Embryonic facial prominence (tissue), 1 donor: ENCODE results near the gene ITGB4.
"Not testable (repeated sequence)": the region's sequence is repeated elsewhere in the genome, so short reads cannot be mapped to it uniquely, and the experiment has no call there.

Experiments used
- DNase-seq: peaks from one replicate; pipeline ENCODE4 v3.0.0-alpha.2; 2016; ENCODE audit errors: extremely low spot score

ITGB4 gene

GRCh38 chr17:75769536-75769935 is 48.3 kb downstream of the ITGB4 start:
- DNase-seq = no peak

GRCh38 chr17:75771334-75772281 is 50.3 kb downstream of the ITGB4 start:
- no peak for DNase-seq

- DNase-seq = no peak
These were observed 52.0 kb downstream of the ITGB4 start for GRCh38 chr17:75773121-75773807.

- DNase-seq = no peak
These were observed 52.7 kb downstream of the ITGB4 start for GRCh38 chr17:75773808-75774470.

GRCh38 chr17:75774471-75774990 is 53.3 kb downstream of the ITGB4 start:
- no peak for DNase-seq

GRCh38 chr17:75774991-75775668 is 53.9 kb downstream of the ITGB4 start:
- no peak for DNase-seq

GRCh38 chr17:75776386-75777295 is 55.4 kb downstream of the ITGB4 start:
- DNase-seq = peak; percentile 74

- no peak for DNase-seq
These were observed 56.1 kb downstream of the ITGB4 start for GRCh38 chr17:75777296-75777922.

GRCh38 chr17:75778066-75778860 is 57.0 kb downstream of the ITGB4 start:
- not testable (repeated sequence) for DNase-seq

GRCh38 chr17:75778861-75779249 is 57.6 kb downstream of the ITGB4 start:
- DNase-seq = no peak

- peak; percentile 100 for DNase-seq
These were observed 58.2 kb downstream of the ITGB4 start for GRCh38 chr17:75779250-75779986.

GRCh38 chr17:75779987-75780889 is 59.0 kb downstream of the ITGB4 start:
- DNase-seq = no peak

GRCh38 chr17:75783069-75783783 is 62.0 kb downstream of the ITGB4 start:
- peak; percentile 57 for DNase-seq

- no peak for DNase-seq
These were observed 62.7 kb downstream of the ITGB4 start for GRCh38 chr17:75783803-75784472.

- DNase-seq = peak; percentile 98
These were observed 63.3 kb downstream of the ITGB4 start, which contains the start of gene UNK for GRCh38 chr17:75784473-75785015. TSS of gene UNK (plus strand) at chr17:75784806. CDS start at chr17:75784881, 75 bp downstream.
